HepG2 (cell line): ENCODE results near the gene RNASE9. TPM values are rescaled to one million over a fixed set of nuclear protein-coding genes. Genes with fewer than 3 reads are reported as not detected.

ENCODE experiments used
- ATAC-seq: fragments of 200-7000 bp; cut with Tn5 transposase; 3 replicates; pipeline ENCODE4 v1.9.1; 2020; ENCODE audit warnings: mild to moderate bottlenecking, moderate library complexity
- BruUV-seq: library from RNA; stranded (reverse); fragments of 400-500 nt; replicated peaks from 2 replicates; lab custom pipeline; 2021; lab: Mats Ljungman, UMichigan
- CTCF ChIA-PET: fragments of 300-600 bp; formaldehyde crosslinking; extraction: SDS; loops from one replicate; lab custom pipeline; 2021; ENCODE audit warnings: low total read pairs, inconsistent platforms, low intra/inter-chr PET ratio; lab: Yijun Ruan, JAX
- POLR2A ChIA-PET: fragments of 350-600 bp; sonication (Branson Sonifier 250); formaldehyde crosslinking; loops from one replicate; lab custom pipeline; 2020; ENCODE audit warnings: antibody characterized with exemption, inconsistent platforms; lab: Yijun Ruan, JAX
- DNase-seq: peaks from one replicate; pipeline ENCODE4 v3.0.0-alpha.2; 2015; ENCODE audit warnings: low spot score
- FAIRE-seq: peaks from 3 replicates; lab custom pipeline; 2011; peaks lifted over from hg19 to GRCh38; lab: Jason Lieb, UNC
- H2AFZ ChIP-seq: one replicate; pipeline ENCODE4 v1.6.1; 2011; ENCODE audit warnings: low read length, inconsistent platforms
- H3K27ac ChIP-seq: fragments of 300-600 bp; 3 replicates; pipeline ENCODE4 v1.8.0; 2011; ENCODE audit warnings: mixed run types, mild to moderate bottlenecking, mixed read lengths, low read length, inconsistent platforms; ENCODE audit not compliant: insufficient read depth; ENCODE audit errors: extremely low read length
- H3K27me3 ChIP-seq, 2 experiments: fragments of 200-600 bp in 1 of 2; 2 replicates in 1 of 2; 3 replicates in 1 of 2; pipeline versions ENCODE4 v1.6.0 to v1.8.0; 2011; ENCODE audit warnings: low read length in 2 of 2, mild to moderate bottlenecking in 2 of 2, moderate library complexity in 2 of 2, inconsistent platforms in 1 of 2; ENCODE audit not compliant: insufficient read depth in 2 of 2, control insufficient read depth in 1 of 2
- H3K36me3 ChIP-seq, 2 experiments: fragments of 200-600 bp in 1 of 2; replicated peaks in 1 of 2; 2 replicates in 1 of 2; 3 replicates in 1 of 2; pipeline versions ENCODE4 v1.5.1 to v1.8.0; 2011; ENCODE audit warnings: low read length in 2 of 2, inconsistent platforms in 1 of 2; ENCODE audit not compliant: insufficient read depth in 2 of 2, control insufficient read depth in 1 of 2
- H3K4me1 ChIP-seq: 2 replicates; pipeline ENCODE4 v1.5.1; 2012; ENCODE audit warnings: low read length, inconsistent platforms; ENCODE audit not compliant: insufficient read depth
- H3K4me2 ChIP-seq: 2 replicates; pipeline ENCODE4 v1.6.0; 2011; ENCODE audit warnings: low read depth, low read length, inconsistent platforms
- H3K4me3 ChIP-seq, 3 experiments: fragments of 200-600 bp in 1 of 3; sonication (generic), shearing (Covaris generic) in 1 of 3; replicated peaks in 1 of 3; 2 replicates each; pipeline ENCODE4 v1.5.1; 2011 to 2016; ENCODE audit warnings: low read length in 3 of 3, inconsistent platforms in 2 of 3, low read depth in 2 of 3, mild to moderate bottlenecking in 2 of 3, control low read depth in 1 of 3, mixed read lengths in 1 of 3; ENCODE audit not compliant: insufficient read depth in 1 of 3
- H3K79me2 ChIP-seq: one replicate; pipeline ENCODE4 v1.6.1; 2011; ENCODE audit warnings: low read length, inconsistent platforms; ENCODE audit not compliant: insufficient read depth
- H3K9ac ChIP-seq: 2 replicates; pipeline ENCODE4 v1.6.0; 2011; ENCODE audit warnings: mild to moderate bottlenecking, low read depth, low read length, inconsistent platforms; ENCODE audit not compliant: insufficient read depth
- H3K9me3 ChIP-seq: 2 replicates; pipeline ENCODE4 v1.5.1; 2012; ENCODE audit warnings: mild to moderate bottlenecking, low read length
- H4K20me1 ChIP-seq: 2 replicates; pipeline ENCODE4 v1.6.0; 2011; ENCODE audit warnings: inconsistent platforms, mild to moderate bottlenecking, low read length, moderate library complexity; ENCODE audit not compliant: insufficient read depth
- AKNA ChIP-seq: sonication (generic); formaldehyde crosslinking; IDR thresholded peaks from 2 replicates; pipeline ENCODE4 v1.4.0; 2020; ENCODE audit warnings: missing genetic modification reagents, borderline replicate concordance
- BRD4 ChIP-seq: sonication (generic); formaldehyde crosslinking; IDR thresholded peaks from 2 replicates; pipeline ENCODE4 v1.4.0; 2020; ENCODE audit warnings: missing genetic modification reagents
- FOXO1 ChIP-seq: sonication (generic); formaldehyde crosslinking; IDR thresholded peaks from 2 replicates; pipeline ENCODE4 v1.4.0; 2020; ENCODE audit warnings: missing genetic modification reagents
- KDM2A ChIP-seq: sonication (generic); formaldehyde crosslinking; IDR thresholded peaks from 2 replicates; pipeline ENCODE4 v1.4.0; 2020; ENCODE audit warnings: low read depth, missing genetic modification reagents, borderline replicate concordance
- PRDM15 ChIP-seq: sonication (generic); formaldehyde crosslinking; IDR thresholded peaks from 2 replicates; pipeline ENCODE4 v1.4.0; 2020; ENCODE audit warnings: missing genetic modification reagents
- SOX6 ChIP-seq, 2 experiments: fragments of 450-650 bp in 1 of 2; sonication (generic) in 1 of 2; formaldehyde crosslinking in 1 of 2; IDR thresholded peaks; 2 replicates each; pipeline versions ENCODE4 v1.4.0 to v1.6.1; 2017 to 2020; ENCODE audit warnings: antibody characterized with exemption in 1 of 2, mild to moderate bottlenecking in 1 of 2, missing genetic modification reagents in 1 of 2
- TARDBP ChIP-seq: sonication (generic); formaldehyde crosslinking; IDR thresholded peaks from 2 replicates; pipeline ENCODE4 v1.8.0; 2022; ENCODE audit warnings: mild to moderate bottlenecking, missing genetic modification reagents
- THAP8 ChIP-seq: sonication (generic); formaldehyde crosslinking; IDR thresholded peaks from 2 replicates; pipeline ENCODE4 v1.5.1; 2020; ENCODE audit warnings: missing genetic modification reagents, mild to moderate bottlenecking, borderline replicate concordance
- THRA ChIP-seq: sonication (generic); formaldehyde crosslinking; IDR thresholded peaks from 2 replicates; pipeline ENCODE4 v1.4.0; 2020; ENCODE audit warnings: missing genetic modification reagents, borderline replicate concordance
- U2AF2 ChIP-seq: fragments of 200-400 bp; formaldehyde crosslinking; IDR thresholded peaks from 2 replicates; pipeline ENCODE4 v1.6.1; 2017; ENCODE audit warnings: low read depth, mild to moderate bottlenecking, low read length
- ZNF362 ChIP-seq: sonication (generic); formaldehyde crosslinking; IDR thresholded peaks from 2 replicates; pipeline ENCODE4 v1.4.0; 2020; ENCODE audit warnings: missing genetic modification reagents, mild to moderate bottlenecking, borderline replicate concordance
- ZNF782 ChIP-seq: sonication (generic); formaldehyde crosslinking; IDR thresholded peaks from 2 replicates; pipeline ENCODE4 v1.4.0; 2020; ENCODE audit warnings: missing genetic modification reagents, mild to moderate bottlenecking, borderline replicate concordance
- WGBS: methylation state at CpG from one replicate; pipeline ENCODE4 v1.1.6; 2017; ENCODE audit warnings: low lambda C conversion rate; 5-methylcytosine and 5-hydroxymethylcytosine counted together
- in situ Hi-C: cut with HindIII; loops from 2 replicates; pipeline ENCODE4 v1.10.0; 2017; ENCODE audit warnings: low pct_unique_long_range_greater_than_20kb; ENCODE audit not compliant: extremely low pct_ligation_motif_present
- intact Hi-C: fragments of 100-400 bp; cut with micrococcal nuclease; formaldehyde crosslinking; loops from one replicate; pipeline ENCODE4 v1.10.0; 2022; ENCODE audit not compliant: unreplicated experiment
- polyA plus RNA-seq, 8 experiments: library from polyadenylated mRNA; depleted of rRNA in 3 of 8; stranded (reverse) in 7 of 8; unstranded in 1 of 8; fragments of >200 nt; fragmentation: Illumina TruSeq in 4 of 8; extraction: Trizol in 4 of 8; gene quantifications; 2 replicates each; pipeline versions ENCODE4 v1.2.1 to v1.2.3, GENCODE V29; 2011 to 2016; ENCODE audit warnings: low read depth in 4 of 8, missing spikeins in 1 of 8, mixed read lengths in 1 of 8; ENCODE audit not compliant: insufficient read depth in 1 of 8
- total RNA-seq, 5 experiments: library from RNA; depleted of rRNA; stranded (reverse); fragments of >200 nt; fragmentation: Illumina TruSeq; extraction: Trizol; gene quantifications; 2 replicates each; pipeline ENCODE4 v1.2.3, GENCODE V29; 2016; ENCODE audit warnings: low read depth in 1 of 5

The RNASE9 gene
- total and polyA plus RNA-seq, 2 of the 13 experiments (the other 11 are each of a cell fraction or from before 2014, with no cell fraction given) = not detected

GRCh38 chr14:20524027-20524426 lies 36.8 kb downstream of the RNASE9 start:
- no peak overlapping the region for H3K27ac ChIP-seq
- H3K4me2 ChIP-seq = no peak overlapping the region
- no peak overlapping the region for H3K9ac ChIP-seq
- FAIRE-seq (no peak), ATAC-seq (no peak), DNase-seq (no peak)
- H3K36me3 ChIP-seq = no peaks in the 10 kb centered on the region
- H3K4me1 ChIP-seq = no peaks in the 10 kb centered on the region
- no peaks in the 10 kb centered on the region for H3K79me2 ChIP-seq
- no peaks in the 10 kb centered on the region; a peak in 2 of 5 replicates for H3K27me3 ChIP-seq
- H3K4me3 ChIP-seq = no peak overlapping the region
- 0 out of 2 replicates have a peak, but pooled peaks cover 4% of the 10 kb centered on the region for H3K9me3 ChIP-seq
- ChIA-PET CTCF (no interaction called here), POLR2A (no interaction called here)
- H2AFZ ChIP-seq = no peak overlapping the region
- 21% methylated on average over 2 of the region's 2 CpGs for WGBS
- in situ Hi-C loops = no loop called here
- no TSS peak for BruUV-seq
- no peaks in the 10 kb centered on the region for H4K20me1 ChIP-seq
- intact Hi-C loops = no loop called here
- TF ChIP-seq ZNF362 (no peak), THAP8 (CRISPR knock-in tag) (no peak), KDM2A (CRISPR knock-in tag) (no peak), U2AF2 (no peak), THRA (CRISPR knock-in tag) (no peak), FOXO1 (CRISPR knock-in tag) (no peak), SOX6 (IDR thresholded peaks at IDR 0.05) (no peak), SOX6 (CRISPR knock-in tag; IDR thresholded peaks at IDR 0.05) (no peak), TARDBP (CRISPR knock-in tag) (no peak), BRD4 (CRISPR knock-in tag) (no peak), ZNF782 (CRISPR knock-in tag) (no peak), AKNA (CRISPR knock-in tag) (no peak), PRDM15 (CRISPR knock-in tag) (no peak)
